Cortex of kidney (tissue), 1 donor: ENCODE results near the gene CXCR2.
"Not testable (repeated sequence)": the region's sequence is repeated elsewhere in the genome, so short reads cannot be mapped to it uniquely, and the experiment has no call there.

ENCODE experiments used
- DNase-seq: peaks from one replicate; lab custom pipeline; 2025; lab: John Stamatoyannopoulos, UW

CXCR2 gene

DNA sequence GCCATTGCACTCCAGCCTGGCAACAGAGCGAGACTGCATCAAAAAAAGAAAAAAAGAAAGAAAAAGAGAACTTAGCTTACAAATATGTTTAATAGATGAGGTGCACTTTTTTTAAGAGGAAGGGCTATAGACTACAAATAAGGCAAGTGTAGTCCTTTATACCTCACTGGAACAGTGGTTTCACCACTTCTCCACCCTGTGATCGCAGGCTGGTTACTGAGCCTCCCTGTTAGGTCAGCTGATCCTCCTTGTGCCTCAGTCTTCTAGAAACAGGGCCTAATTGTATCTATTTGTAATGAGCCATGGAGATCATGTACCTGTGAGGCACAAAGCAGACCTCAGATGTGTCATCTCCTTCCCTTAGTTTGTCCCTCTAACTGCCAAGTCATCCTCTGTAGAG is 4.5 kb downstream of the CXCR2 start:
- no peak for DNase-seq

DNA sequence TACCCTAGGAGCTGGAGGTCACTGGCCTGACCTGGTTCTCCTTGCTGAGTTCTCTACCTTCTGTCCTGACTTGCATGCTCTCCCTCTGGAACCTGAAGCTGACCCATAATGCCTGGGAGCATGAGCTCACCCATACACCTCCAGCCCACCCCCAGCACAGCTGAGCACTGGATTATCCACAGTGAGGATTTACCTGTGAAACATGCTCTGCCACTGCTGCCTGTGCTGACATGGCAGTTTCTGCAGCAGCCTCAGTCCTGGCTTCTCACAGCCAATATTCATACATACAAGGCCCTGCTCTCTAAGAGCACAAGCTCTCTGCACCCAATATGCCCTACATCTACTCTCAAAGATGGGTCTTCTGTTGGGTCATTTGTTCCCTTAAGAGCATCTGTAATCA is 5.0 kb downstream of the CXCR2 start:
- DNase-seq, result no peak

DNA sequence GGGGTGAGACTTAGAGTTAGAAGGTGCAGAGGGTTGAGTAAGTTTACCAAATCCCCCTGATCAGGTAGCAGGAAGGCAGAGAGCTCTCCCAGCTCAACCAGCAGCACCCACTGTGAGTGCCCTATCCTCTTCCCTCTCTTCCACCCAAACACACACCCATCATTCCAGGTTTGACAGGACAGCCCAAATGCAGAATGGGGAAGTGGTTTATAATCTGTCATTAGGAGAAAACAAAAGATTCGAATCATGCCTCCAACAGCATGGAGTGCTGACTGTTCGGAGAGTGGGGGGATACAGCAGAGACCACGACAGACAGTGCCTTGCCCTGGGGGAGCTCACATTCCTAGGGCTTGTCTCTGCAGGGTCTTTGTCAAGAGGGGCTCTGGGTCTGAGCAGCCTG is 11.7 kb downstream of the CXCR2 start:
- DNase-seq, result no peak

DNA sequence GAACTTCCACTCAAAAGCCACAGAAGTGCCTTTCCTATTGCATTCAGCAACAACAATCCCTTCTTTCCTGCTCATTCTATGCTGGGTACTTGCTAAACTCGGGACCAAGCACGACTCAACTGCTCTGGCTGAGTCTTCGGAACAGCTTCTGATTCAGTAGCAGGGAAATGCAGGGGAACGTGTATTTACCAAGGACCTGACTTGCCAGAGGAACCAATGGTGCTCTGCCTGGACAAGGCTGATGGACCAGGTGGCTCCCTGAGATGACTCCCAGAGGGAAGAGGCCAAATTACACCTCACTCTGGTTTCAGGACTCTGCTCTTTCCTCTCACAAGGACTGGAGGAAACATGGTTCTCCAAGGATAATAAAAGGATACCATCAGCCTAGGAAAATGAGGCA is 12.2 kb downstream of the CXCR2 start:
- DNase-seq, result no peak

DNA sequence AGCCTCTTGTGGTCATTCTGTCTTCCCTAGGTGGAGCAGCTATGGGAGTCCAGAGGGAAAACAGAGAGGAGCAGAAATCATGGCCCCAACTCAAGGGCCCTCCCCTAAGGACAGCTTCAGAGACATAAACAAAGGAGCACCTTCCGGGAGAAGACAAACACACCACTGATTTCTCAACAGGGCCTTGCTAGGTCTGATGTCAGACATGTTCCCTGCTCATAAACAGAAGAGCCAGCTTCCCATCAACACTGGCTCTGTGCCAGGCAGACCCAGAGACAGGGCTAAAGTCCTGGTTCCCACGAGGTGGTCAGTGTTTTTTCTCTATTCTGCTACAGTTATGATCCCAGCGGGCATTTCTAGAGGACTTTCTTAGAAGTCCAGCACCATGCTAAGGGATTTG is 19.3 kb downstream of the CXCR2 start:
- DNase-seq, result no peak

DNA sequence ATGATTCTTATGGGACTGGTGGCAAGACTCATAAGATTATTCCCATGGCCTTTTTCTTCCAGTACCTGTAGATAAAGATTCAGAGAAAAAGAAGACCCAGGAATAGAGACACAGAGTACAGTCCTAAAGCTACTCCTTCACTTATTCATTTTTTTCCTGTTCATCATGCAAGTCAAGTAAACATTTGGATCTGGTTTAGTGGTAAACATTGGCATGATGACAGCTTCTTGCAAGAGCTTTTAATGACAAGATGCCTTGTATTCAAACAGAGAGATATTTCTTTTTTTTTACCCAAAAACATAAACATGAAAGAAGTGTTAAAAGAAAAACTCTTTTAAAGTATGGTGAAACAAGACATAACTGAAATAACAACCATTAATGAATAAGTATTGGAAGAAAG is 20.2 kb downstream of the CXCR2 start:
- DNase-seq, result no peak

DNA sequence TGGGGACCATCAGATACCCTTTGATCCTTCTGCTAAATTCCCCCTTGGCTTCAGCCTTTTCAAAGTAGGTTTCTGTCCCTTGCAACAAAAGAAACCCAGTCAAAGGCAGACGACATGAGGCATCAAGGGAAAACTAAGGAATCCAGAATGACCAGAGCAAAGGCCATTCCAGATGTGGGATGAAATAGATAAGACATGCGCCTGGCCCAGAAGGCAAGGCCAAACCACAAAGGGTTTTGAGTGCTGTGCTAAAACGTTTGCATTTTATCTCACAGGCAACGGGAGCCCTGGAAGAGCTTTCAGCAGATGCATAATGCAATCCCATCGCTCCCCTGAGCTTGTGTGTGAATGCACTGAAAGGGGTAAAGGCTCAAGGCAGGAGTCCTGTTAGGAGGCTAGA is 23.3 kb downstream of the CXCR2 start:
- no peak for DNase-seq

DNA sequence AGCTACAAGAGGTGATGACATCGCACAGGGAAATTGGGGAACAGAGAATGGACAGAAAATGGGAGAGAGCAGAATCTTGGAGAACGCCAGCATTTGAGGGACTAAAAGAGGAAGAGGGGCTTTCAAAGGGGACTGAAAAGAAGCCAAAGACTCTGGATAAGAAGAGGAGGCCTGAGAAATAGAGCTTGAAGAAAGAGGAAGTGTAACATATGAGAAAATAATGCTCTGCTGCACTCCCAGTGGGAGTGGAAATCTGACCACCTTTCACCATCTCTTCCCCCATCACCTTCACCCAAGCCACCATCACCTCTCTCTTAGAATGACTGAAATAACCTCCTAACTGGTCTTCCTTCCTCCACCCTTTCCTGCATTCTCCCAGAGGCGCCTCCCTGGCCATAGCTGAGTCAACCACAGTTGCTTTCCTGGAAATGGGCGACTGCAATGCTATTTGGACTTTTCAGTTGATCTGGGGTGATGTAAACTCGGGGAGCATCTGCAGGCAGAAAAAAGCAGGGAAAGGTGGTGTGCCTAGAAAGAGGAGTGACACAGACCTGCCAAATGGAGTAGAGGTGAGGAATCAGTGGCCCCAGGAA is 24.1 kb downstream of the CXCR2 start:
- no peak for DNase-seq

DNA sequence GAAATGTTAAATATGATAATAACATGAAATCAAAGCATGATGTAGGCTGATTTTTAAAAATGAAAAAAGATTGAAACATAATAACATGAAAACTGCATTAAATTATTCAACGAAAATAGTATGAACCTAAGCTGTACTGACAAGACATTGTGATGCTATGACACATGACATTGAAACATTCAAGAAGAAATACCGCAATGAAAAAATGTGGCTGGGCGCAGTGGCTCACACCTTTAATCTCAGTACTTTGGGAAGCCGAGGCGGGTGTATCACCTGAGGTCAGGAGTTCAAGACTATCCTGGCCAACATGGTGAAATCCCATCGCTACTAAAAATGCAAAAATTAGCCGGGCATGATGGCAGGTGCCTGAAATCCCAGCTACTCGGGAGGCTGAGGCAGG is 26.3 kb downstream of the CXCR2 start:
- DNase-seq, result no peak

DNA sequence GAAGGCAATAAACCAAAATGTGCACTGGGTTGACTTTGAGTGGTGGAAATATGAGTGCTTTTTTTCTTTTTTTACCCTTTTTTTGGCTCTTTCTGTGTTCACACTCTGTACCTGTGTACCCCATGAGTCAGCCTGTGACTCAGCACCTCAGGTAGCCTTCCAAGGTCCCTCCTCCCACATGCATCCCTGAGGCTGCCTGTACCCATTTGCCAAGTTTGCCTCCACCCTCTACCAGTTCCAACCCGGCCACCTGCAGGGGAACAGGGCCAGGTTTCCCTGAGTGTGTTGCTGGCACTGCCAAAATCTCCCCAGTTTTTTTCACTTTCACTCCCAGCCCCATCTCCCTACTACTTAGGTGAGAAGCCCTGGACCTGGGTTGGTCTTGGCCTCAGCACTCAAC is 26.9 kb downstream of the CXCR2 start:
- DNase-seq, result no peak

DNA sequence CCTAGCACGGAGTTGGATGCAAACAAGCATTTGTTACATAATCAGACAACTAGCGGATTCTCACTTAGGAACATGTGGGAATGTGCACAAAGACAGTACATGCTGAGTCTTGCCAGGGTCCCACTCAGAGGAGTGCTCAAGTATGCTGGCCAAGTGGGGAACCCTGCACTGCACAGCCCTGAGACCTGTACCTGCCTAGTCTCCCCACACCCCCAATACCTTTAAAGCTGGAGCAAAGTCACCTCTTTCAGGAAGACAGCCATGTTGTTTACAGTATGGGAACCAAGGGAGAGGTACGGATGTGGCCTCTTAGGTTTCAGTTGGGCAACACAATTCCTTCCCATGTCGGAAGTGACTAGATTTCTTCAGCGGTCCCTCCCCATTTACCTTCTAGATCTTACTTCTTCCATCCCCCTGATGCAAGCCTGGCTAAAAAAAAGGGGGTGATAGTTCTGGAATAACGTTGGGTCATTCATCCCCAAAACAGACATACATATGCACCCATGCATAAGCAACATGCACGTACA is 30.2 kb downstream of the CXCR2 start:
- DNase-seq, result no peak

DNA sequence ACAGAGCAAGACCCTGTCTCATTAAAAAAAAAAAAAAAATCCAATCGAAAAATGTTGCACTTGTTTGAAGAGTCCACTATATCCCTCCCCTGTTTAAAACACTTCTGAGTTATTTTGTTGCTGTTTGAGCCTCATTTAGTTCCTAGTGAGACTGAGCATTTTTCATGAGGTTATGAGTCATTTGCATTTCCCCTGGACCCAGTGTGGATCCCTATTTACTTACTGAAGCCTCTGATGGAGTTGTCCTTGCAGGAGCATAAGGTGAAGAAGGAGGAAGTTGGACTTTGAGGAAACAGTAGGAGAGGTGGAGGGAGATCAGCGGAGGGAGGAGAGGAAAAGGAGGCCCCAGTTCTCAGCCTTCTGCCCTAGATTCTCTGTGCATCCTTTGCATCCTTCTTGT is 35.8 kb downstream of the CXCR2 start:
- no peak for DNase-seq

DNA sequence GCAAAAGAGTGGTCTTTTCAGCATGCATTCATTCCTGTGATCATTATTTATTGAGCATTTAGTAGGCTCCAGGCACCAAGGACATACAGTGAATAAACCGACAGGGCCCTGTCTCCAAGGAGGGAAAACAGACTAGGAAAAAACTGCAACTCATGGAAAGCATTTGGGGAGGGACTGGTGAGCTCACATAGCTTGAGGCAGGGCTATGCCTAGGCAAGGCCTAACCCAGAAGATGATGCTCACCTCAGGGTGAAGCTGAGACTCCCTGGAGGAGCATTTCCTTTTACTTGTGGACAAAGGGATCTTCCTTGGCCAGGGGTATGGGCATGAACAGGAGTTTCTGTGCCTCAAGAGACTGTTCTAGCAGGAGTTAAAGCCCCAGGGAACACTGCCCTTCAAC is 37.0 kb downstream of the CXCR2 start:
- no peak for DNase-seq

DNA sequence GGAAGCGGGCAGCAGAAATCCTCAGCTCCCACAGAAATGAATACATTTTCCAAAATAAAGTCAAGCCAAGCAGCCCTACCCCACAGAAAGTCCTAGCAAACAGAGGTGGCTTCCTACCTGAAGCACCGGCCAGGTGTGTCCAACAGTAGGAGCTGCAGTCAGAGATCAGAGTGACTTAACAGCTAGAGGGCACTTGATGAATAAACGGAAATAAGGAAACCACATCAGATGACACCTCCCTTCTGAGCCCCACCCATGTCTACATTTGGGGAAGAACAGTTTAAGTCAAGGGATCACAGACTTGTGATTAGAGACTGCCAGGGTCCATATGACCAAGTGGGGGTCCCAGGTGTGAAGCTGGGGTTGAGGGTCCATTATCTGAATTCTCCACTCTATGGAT is 41.0 kb downstream of the CXCR2 start, which contains the start of gene CXCR1:
Gene CXCR1, minus strand, starts transcription at position 172 of the 400 bp plus-strand sequence. CDS start 1,751 bp downstream, outside the sequence.
- DNase-seq, result no peak

DNA sequence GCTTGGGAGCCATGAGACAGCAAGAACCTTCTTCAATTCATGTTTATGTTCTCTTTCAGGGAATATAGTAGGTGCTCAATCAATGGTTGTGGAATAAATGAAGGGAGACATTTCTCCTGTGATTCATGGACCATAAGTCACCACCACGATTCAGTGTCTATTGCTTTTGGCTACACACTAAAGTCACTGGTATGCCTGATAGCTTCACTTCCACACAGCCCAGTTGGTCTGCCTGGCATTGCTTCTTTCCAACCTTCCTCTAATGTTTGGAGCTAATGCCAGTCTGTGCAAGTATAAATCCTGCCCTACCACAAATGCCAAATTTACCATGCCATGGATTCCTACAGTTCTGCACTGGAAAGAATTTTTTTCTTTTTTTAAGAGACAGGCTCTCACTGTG is 42.2 kb downstream of the CXCR2 start:
- no peak for DNase-seq

DNA sequence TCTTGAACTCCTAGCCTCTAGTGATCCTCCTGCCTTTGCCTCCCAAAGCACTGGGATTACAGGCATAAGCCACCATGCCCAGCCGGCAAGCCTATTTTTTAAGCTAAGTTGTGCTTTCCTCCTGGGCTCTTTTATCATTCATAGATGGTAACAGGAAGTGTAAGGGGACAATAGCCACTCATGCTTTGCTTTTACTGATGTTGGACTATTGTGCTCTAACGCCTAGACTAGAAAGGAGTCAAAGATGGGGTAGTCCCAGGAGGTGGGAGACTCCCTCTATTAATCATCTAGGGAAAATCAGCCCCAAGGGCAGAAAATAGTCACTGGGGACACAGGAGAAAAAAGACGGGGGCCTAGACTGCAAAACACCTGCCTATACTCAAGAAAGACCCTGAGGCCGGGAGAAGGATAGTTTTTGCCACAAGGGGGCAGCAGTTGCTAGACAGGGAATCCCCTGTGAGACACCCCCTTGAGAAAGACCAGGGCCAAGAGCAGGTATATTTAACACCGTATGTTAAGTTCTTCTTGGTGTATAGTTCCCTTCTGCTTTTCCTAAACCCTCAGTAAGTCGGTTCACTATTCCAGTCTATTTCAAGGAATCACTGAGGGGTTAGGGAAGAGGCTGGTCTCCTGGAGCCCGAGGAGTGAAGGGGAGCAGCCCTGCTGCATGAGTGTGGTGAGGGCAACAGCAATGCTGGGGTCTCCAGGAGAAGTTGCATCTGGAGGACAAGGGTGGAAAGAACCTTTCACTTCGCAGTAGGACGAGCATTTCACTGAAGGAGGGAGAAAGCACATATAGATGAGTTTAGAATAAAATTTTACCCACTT is 43.0 kb downstream of the CXCR2 start:
- DNase-seq, result no peak

DNA sequence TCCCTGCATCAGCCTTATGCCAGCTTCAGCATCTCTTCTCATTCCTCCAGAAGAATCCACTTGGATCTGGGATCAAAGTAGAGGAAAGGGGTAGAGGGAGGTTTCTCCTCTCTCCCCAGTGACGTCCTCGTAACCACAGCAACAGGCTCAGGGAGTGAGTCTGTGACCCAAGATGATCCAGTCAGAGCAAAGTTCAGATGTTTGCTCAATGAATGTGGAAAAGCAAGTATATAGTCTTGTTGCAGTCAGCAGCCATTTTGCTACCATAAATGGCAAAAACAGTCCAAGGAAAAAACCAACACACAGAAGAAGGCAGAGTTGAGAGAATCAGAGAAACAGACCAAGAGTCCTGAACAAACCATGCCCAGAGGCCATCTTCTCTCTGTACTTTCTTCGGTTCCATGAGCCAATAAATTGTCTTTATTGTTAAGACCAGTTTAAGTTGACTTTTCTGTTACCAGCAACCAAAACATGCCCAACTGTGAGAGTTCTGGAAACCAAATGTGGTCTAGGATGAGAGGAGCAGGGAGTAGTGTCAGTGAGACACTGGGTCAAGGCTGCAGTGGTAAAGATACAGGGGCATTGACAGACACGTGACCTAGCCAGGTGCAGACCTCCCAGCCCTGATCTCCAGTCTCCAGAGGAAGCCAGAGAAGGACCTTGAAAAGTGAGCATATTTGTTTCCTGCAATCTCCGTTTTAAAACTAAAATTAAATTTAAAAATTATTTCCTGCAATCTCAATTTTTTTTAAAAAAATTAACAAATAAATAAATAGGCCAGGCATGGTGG is 44.1 kb downstream of the CXCR2 start:
- no peak for DNase-seq

DNA sequence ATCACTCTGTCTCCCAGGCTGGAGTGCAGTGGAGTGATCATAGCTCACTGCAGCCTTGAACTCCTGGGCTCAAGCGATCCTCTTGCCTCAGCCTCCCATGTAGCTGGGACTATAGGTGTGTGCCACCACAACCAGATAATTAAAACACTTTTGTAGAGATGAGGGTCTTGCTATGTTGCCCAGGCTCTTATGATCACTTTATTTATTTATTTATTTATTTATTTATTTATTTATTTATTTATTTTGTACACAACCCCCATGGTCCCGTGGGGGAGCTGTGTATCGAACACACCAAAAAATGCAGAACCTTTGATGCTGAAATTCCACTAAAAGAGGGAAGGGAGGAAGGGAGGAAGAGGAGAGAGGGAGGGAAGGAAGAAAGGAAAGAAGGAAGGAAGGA is 45.9 kb downstream of the CXCR2 start:
- not testable (repeated sequence) for DNase-seq

DNA sequence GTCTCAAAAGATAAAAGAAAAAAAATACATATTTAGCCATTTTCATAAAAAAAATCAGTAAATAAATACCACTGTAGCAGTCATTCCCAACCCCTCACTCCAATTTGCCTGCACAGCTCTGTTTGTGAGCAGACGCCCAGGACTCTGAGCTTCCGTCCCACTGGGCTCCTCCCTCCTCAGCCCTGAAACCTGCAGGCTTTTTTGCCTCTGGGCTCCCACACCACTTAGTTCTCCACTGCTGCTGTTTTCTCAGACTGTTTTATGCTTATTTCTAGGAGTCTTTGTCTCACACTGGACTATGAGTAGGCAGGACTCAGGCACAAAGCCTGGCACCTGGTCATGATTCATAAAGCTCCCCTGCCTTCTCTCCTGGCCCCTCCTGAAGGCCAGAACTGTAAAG is 47.0 kb downstream of the CXCR2 start:
- DNase-seq, result no peak

DNA sequence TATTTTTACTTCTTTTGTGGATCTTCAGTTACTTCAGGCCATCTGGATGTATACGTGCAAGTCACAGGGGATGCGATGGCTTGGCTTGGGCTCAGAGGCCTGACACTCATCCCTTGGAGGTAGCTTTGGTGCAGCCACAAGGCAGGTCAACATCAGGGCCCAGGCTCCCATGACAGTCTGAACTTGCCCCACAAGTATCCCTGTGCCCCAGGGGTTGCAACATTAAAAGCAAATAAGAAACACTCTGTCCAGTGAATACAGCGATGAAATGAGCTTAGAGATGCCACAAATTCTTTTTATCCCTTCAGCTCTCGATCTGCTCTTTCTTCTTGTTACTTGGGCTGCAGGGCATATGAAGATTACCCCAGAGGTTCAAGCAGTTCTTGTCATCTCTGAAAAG is 54.0 kb downstream of the CXCR2 start:
- DNase-seq, result no peak

DNA sequence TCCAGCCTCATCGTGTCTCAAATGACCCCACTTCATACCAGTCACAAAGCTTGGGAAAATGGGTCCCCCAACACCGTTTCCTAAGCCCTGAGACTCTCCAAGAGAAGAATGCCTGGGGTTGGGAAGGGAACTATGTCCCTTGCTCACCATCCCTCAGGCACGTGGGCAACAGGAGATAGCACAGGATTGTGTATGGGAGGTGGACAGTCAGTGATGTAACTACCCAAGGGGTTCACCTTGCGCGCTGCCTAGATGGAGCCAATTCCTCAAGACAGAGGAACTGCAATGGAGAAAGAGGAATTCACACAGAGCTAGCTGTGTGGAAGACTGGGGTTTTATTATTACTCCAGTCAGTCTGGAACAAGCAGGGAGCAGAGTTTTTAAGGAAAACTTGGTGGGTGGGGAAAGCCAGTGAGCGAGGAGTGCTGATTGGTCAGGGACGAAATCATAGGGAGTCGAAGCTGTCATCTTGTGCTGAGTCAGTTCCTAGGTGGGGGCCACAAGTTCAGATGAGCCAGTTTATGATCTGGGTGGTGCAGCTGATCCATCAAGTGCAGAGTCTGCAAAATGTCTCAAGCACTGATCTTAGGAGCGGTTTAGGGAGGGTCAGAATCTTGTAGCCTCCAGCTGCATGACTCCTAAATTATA is 54.8 kb downstream of the CXCR2 start:
- DNase-seq, result no peak

DNA sequence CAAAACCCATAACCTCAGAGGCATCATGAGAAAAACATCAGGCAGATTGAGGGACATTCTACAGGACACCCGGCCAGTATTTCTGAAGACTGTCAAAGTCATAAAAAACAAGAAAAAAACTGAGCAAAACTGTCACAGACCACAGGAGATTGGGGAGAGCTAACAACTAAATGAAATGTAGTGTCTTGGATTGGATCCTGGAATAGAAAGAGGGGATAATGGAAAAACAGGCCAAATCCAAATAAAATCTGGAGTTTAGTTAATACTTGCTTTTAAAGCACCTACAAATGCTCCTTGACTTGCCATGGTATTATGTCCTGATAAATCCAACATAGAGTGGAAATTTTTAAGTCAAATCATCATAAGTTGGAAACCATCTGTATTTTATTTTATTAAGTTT is 58.5 kb downstream of the CXCR2 start:
- DNase-seq, result no peak
